HUDEP-2 (cell line): ENCODE data around the gene CD151.

ENCODE experiments used
- DNase-seq, 76 experiments: peaks; one replicate each; lab custom pipeline; 2025; ENCODE audit not compliant: unreplicated experiment in 76 of 76; lab: John Stamatoyannopoulos, UW

The CD151 gene

DNA sequence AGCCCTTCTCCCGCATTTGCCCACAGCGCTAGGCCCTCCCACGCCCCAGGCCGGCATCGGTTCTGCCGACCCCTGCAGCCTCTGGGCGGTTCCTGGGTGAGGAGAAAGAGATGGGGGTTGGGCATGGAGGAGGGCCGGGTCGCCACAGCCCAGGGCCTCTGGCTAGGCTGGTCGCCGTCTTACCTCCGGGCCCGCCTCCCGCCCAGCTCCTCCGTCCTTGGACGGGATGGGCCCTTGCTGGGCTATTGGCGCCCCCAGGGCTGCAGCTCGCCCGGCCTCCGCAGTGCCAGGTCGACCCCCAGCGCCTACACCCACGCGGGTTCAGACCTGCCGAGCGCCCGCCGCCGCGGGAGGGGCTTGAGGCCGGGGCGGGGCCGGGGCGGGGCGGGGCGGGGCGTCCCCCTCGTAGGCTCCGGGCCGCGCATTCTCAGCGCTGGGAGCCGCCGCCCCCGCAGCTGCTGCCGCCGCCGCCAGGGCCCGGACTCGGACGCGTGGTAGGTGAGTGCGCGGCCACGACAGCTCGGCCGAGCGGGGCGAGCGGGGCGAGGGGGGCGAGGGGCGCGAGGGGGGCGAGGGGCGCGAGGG, at the start of gene CD151:
TSS of gene CD151 (plus strand) at position 424 of the 585 bp plus-strand sequence. CDS start 3,118 bp downstream, outside the sequence.
- DNase-seq = peak in 13 of 76 experiments; percentile 20 to 67 (median 45)

DNA sequence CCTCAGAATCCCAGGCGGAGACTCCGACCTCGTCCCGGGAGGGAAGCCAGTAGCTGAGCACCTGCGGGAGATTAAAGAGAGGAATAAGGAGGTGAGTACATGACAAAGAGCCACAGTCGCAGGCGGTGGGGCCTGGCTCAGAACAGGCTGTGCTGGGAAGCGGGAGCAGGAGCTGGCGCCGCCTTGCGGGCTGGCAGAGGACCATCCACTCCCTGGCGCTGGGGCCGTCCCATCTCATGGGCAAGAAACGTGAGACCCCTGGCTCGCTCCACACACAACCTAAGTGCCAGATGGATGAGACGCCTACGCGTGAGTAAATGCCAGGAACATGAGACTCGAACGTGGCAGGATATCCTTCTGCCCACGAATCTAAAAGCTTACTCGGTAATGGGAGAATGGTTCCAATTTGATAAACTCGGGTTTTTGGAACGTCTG, 49.2 kb upstream of the CD151 start:
- peak in 23 of 76 experiments; percentile 10 to 40 (median 28) for DNase-seq

DNA sequence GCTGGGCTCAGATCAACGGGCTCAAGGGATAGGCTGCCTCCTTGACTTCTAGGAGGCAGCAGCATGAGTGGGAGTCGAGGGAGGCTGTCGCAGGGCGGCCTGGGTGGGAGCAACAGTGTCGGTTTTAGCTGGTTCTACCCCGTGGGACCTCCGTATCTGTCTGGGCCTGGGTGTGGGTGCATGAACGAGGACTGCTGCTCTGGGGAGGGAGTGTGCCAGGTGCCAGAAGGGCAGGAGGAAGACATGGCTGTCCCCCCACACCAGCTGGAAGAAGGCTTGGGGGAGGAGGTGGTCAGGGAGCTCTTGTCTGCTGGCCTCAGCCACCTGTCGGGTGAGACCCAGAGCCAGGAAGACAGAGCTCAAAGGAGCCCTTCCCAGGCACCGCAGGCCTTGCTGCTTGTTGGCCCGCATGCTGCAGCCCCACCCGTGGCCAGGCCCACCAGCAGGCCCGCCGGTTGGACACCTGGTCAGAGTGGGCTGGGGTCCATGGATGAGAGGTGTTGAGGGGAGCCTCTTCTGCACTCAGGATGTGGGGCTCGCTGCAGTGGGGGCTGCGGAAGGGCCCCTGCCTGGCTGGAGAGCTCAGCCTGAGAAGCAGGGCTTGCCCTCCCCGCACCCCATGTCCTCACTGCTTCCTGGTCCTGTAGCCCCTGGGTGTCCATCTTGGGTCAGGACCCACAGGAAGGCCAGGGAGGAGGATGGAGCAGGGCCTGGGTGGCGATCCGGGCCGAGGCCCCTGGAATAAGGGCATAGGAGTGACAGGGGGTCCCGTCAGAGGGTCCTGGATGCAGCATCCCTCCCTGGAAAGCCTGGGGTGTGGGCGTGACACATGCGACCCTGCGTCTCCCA, 46.3 kb upstream of the CD151 start:
- no peak for DNase-seq

GRCh38 chr11:787084-787675, 45.6 kb upstream of the CD151 start:
- DNase-seq = no peak

DNA sequence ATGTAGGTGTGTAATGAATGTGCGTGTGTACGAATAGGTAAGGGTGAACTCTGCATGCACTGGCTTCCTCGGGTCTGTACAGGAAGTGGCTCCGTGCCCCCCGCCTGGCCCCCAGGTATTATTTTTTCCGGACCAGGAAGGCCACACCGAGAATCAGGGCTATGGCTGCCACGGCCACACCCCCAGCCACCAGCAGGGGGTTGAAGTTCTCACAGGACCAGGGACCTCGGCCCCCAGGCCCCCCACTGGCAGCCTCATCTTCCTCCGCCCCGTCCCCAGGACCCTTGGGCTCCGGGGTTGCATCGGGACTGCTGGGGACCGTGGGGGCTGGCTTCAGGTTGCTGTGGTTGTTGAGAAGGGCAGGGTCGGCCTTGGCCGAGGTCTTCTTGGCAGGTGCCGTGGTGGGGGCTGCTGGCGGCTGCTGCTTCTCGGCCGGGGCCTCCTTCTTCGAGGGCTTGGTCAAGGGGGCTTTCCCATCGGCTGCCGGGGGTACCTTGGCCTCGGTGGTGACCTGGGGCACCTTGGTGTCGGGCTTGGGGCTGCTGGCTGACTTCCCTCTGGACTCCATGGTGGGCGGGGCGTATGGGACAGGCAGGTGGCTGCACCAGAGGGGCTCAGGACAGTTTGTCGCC, 44.6 kb upstream of the CD151 start:
- no peak for DNase-seq

DNA sequence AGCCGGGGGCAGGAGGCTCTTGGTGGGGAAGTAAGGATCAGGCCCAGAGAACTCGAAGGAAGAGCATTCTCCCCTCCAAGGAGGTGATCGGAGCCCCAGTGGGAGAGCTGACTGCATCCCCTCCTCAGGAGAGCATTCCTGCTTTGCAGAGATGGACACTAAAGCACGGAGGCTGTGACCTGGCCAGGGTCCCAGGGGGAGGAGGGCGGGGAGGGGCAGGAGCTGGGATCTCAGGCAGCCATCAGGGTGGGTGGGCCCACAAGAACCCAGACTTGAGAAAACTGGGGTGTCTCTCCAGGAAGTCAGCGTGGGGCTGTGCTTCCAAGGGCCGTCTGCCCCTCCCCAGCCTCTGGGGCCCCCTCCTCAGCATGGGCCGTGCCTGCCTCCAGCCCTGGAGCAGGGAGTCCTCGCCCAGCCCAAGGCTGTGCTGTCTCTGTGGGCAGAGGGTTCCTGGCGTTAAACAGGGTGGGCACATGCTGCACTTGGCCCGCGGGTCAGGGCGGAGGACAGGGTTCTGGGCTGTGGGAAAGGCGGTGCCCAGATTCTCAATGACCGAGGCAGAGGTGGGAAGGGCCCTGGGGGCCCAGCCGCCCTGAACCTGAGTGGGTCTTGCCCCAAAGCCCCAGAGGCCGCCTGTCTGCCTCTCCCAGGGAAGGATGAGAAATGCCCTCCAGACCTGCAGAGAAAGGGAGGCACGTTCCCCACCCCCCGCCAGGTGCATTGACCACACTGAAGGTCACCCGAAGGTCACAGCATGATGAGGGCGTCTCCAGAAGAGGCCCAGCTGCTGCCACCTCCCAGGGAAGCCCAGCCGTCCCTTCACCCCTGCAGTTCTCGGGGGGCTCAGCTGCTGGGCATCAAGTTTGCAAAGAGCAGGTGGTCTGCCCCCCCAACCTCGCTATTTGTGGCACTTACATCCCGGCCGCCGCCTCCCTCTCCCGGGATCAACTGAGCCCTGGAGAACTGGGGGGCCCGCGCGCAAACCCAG, 43.5 kb upstream of the CD151 start:
- DNase-seq = no peak

DNA sequence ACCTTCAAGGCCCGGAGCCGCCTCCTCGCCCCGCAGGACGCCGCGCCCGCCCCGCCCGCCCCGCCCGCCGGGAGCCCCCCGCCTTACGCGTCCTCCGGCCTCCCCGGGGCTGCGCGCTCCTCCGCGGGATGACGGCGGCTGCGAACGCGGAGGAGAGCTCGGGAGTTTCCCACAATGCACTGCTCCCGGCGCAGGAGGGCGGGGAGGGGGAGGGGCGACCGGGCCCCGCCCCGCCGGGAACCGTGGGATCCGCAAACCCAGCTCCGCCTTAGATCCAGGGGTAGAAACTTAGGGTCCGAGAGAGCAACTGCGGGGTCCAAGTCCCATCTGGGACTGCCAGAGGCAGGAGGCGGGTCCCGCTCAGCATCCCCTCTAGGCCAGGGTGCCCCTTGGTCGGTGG, 42.8 kb upstream of the CD151 start, which contains the start of gene CEND1:
TSS of gene CEND1 (minus strand) at position 148 of the 400 bp plus-strand sequence. CDS start 1,514 bp downstream, outside the sequence.
- no peak for DNase-seq

DNA sequence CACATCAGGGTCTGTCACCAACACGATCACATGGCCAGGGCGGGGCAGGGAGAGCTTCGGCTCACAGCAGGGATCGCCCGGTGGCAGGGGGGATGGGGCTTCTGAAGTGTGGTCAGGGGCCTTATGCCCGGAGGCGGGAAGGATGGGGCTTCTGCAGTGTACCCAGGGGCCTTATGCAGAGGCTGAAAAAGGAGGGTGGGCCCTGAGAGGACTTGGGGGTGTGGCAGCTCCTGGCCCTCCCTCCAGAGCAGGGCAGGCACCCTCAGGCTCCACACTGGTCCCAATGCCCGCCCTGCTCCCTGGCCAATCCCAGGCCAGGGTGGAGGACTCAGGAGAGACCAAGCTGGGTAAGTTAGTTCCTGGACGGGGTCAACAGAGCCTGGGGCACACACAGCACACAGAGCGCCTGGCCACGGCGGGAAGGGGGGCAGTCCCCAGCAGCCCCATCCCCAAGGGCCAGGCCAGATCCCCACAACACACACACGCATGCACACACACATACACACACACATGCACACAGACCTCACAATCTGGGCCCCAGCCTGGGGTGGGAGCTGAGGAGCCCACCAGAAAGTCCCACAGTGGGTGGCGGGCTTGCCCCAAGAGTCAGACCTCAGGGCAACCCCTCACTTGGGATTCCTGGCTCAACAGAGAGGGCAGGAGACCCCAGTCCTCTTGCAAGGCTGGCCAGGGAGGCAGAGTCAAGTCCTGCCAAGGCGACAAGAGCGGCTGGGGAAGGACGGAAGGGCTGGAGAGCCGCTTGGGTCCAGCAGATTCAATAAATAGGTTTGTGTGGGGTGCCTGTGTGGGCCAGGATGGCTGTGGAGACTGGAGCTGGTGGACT, 41.8 kb upstream of the CD151 start:
- peak in 1 of 76 experiments; percentile 22 for DNase-seq

- DNase-seq = no peak
Observed at GRCh38 chr11:791658-792534, 40.9 kb upstream of the CD151 start.

GRCh38 chr11:792535-792821, 40.3 kb upstream of the CD151 start:
- DNase-seq = no peak

DNA sequence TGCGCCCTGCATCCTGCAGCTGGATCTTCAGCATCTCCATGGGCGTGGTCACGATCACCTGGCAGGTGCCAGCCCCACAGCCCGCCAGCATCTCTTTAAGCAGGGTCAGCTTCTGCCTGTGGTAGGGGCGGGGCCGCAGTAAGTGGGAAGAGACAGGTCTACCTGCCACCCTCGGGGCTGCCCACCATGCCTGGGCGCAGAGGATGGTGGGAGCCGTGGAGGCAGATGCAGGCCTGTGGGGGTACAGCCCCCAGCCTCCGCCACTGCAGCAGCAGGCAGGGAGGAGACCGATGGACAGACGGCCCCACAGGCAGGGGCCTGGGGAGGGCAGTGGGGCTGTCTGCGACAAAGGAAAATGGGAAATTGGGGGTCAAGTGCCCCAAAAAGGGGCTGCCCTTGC, 39.9 kb upstream of the CD151 start:
- no peak for DNase-seq

- DNase-seq = no peak
Observed at GRCh38 chr11:793556-793955, 39.2 kb upstream of the CD151 start.

GRCh38 chr11:794013-794765, 38.6 kb upstream of the CD151 start:
- DNase-seq = no peak

GRCh38 chr11:794766-795633, 37.8 kb upstream of the CD151 start:
- no peak for DNase-seq

DNA sequence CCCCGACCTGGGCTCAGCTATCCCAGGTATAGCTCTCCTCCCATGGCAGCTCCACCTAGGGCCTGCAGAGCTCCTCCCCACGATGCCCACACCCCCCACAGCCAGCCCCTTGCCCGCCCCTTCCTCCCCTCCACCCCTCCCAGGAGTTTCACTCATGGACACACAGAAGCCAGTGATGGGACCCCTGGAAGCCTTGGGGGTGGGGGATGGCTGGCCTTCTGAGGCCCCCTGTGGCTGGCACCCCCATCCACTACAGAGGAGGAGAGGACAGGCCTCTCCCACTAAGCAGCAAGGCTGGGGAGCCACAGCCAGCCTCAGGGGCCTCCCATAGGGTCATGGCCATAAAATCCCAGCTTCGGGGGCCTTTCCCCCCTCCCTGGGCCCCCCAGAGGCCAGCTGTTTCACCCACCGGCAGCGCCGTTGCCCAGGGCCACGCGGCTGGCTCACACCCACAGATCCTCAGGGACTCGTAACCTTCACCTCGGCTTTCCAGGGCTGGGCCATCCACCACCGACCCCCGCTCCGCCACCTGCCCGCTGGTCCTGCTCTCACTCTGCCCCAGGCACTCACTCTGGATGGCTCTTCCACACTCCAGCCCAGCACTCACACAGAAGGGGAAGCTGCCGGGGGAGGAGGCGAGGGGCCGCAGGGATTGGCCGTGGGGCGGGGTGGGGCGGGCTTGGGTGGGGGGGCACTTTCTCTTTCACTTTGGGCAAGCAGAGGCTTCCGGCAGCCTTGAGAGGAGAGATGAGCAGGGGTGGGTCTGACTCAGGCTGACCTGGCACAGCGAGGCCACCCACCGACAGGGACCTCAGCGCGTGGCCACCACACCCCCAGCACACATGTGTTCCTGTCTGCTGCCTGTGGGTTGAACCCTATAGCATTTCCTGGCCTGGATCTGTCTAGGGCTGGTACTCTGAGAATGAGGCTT, 36.9 kb upstream of the CD151 start:
- peak in 61 of 76 experiments; percentile 6 to 82 (median 59) for DNase-seq
